Transverse colon (tissue), 4 donors: Measurements from ENCODE around the gene EMX1. TPM values are rescaled to one million over a fixed set of nuclear protein-coding genes. Genes with fewer than 3 reads are reported as not detected.
A peak's percentile ranks its signal among the peaks of the same experiment; 100 is the strongest.

Source experiments
- DNase-seq: peaks from one replicate; pipeline ENCODE4 v3.0.0-alpha.2; 2019
- H3K27ac ChIP-seq, 4 donors: fragments of 200-600 bp; sonication (generic); 2 replicates each; pipeline ENCODE4 v1.5.1; 2016 to 2018; ENCODE audit warnings: inconsistent platforms in 4 of 4
- H3K27me3 ChIP-seq: fragments of 200-600 bp; sonication (generic); 2 replicates; pipeline ENCODE4 v1.5.1; 2017; ENCODE audit warnings: inconsistent platforms
- H3K36me3 ChIP-seq, 4 donors: fragments of 200-600 bp; sonication (generic); 2 replicates each; pipeline ENCODE4 v1.5.1; 2017 to 2019; ENCODE audit warnings: inconsistent platforms in 4 of 4
- H3K4me1 ChIP-seq, 4 donors: fragments of 200-600 bp; sonication (generic); 2 replicates each; pipeline ENCODE4 v1.5.1; 2017 to 2020; ENCODE audit warnings: inconsistent platforms in 4 of 4
- H3K4me3 ChIP-seq, 4 donors: fragments of 200-600 bp; sonication (generic); 1 replicate in 1 of 4; 2 replicates in 3 of 4; pipeline versions ENCODE4 v1.5.1 to v1.6.1; 2017 to 2019; ENCODE audit warnings: inconsistent platforms in 4 of 4
- H3K9me3 ChIP-seq, 2 donors: fragments of 200-600 bp; sonication (generic); 2 replicates each; pipeline ENCODE4 v1.5.1; 2017 to 2019; ENCODE audit warnings: inconsistent platforms in 2 of 2
- CTCF ChIP-seq, 5 experiments: fragments of 200-600 bp in 3 of 5; fragments of 450-650 bp in 2 of 5; sonication (generic) in 3 of 5; IDR thresholded peaks; 1 replicate in 2 of 5; 2 replicates in 3 of 5; pipeline ENCODE4 v1.5.1; 2016 to 2017; ENCODE audit warnings: antibody characterized with exemption in 5 of 5, inconsistent platforms in 3 of 5, mild to moderate bottlenecking in 2 of 5, moderate library complexity in 1 of 5
- EP300 ChIP-seq: sonication (generic); formaldehyde crosslinking; IDR thresholded peaks from one replicate; pipeline ENCODE4 v1.6.1; 2017; ENCODE audit warnings: antibody characterized with exemption, low read depth
- POLR2A ChIP-seq: fragments of 450-650 bp; IDR thresholded peaks from one replicate; pipeline ENCODE4 v1.6.1; 2016; ENCODE audit warnings: antibody characterized with exemption, mild to moderate bottlenecking, moderate library complexity
- POLR2AphosphoS5 ChIP-seq, 3 donors: sonication (generic); formaldehyde crosslinking; IDR thresholded peaks; one replicate each; pipeline ENCODE4 v1.6.1; 2016; ENCODE audit warnings: antibody characterized with exemption in 3 of 3
- WGBS, 2 donors: methylation state at CpG; one replicate each; pipeline ENCODE4 v1.1.5; 2018; ENCODE audit warnings: low coverage in 1 of 2; 5-methylcytosine and 5-hydroxymethylcytosine counted together
- in situ Hi-C, 4 donors: fragments of 200-750 bp; cut with MboI; loops; one replicate each; pipeline versions ENCODE4 v1.15.0 to v1.15.1; 2017; ENCODE audit warnings: low sequenced_read_pairs in 3 of 4, low pct_ligation_motif_present in 1 of 4, low pct_unique_long_range_greater_than_20kb in 1 of 4
- intact Hi-C: fragments of 100-400 bp; cut with DNase I; formaldehyde crosslinking; loops from one replicate; pipeline ENCODE4 v1.15.1; 2023; ENCODE audit warnings: low total_unique reads
- total RNA-seq, 4 donors: library from RNA; depleted of rRNA; stranded (reverse); fragments of >200 nt; gene quantifications; one replicate each; pipeline ENCODE4 v1.1.0, GENCODE V29; 2016

The EMX1 gene
- total RNA-seq, 4 donors from 2014 or later, result 1.5 to 2.9 (median 2.7) TPM; not detected in 1

- intact Hi-C loops, result no loop called here
- Histone ChIP-seq H3K27me3 (peaks cover 100% of the 10 kb centered on the region), H3K27ac (no peak overlapping the region), H3K4me3 (peak overlapping the region in 1 of 4 donors; percentile 40), H3K9me3 (no peaks in the 10 kb centered on the region), H3K36me3 (no peaks in the 10 kb centered on the region), H3K4me1 (peaks cover 21 to 65% (median 59%) of the 10 kb centered on the region in 4 donors)
- no peak for DNase-seq
- in situ Hi-C loops, result no loop called here
- TF ChIP-seq POLR2AphosphoS5 (IDR thresholded peaks at IDR 0.05), result peak in 1 of 3 donors; percentile 18
- no peak for TF ChIP-seq EP300
- no peak for TF ChIP-seq CTCF (IDR thresholded peaks at IDR 0.05)
- no peak for TF ChIP-seq POLR2A
- WGBS, 2 donors, result 13 to 14% methylated on average over 5 to 44 of the region's 48 CpGs
These were observed 2.3 kb downstream of the EMX1 start for GRCh38 chr2:72919414-72920317.

- intact Hi-C loops (no loop called here), in situ Hi-C loops (no loop called here)
- Histone ChIP-seq H3K9me3 (no peaks in the 10 kb centered on the region), H3K4me1 (peaks cover 22 to 60% (median 57%) of the 10 kb centered on the region in 4 donors), H3K27me3 (peaks cover 100% of the 10 kb centered on the region), H3K27ac (no peak overlapping the region), H3K36me3 (no peaks in the 10 kb centered on the region), H3K4me3 (peak overlapping the region in 1 of 4 donors; percentile 40)
- no peak for DNase-seq
- WGBS, 2 donors, result 4% methylated on average over 52 of the region's 77 CpGs; no CpG with 5 or more reads in 1 of the 2 donors
- TF ChIP-seq POLR2A (no peak), POLR2AphosphoS5 (IDR thresholded peaks at IDR 0.05) (peak in 1 of 3 donors; percentile 45)
These were observed 3.2 kb downstream of the EMX1 start for GRCh38 chr2:72920318-72921087.

- no peak overlapping the region for H3K4me3 ChIP-seq
- H3K9me3 ChIP-seq, result no peaks in the 10 kb centered on the region
- intact Hi-C loops (no loop called here), in situ Hi-C loops (no loop called here)
- no peaks in the 10 kb centered on the region for H3K36me3 ChIP-seq
- no peak for DNase-seq
- H3K4me1 ChIP-seq, result peaks cover 21 to 53% (median 49%) of the 10 kb centered on the region in 4 donors
- no peak overlapping the region for H3K27ac ChIP-seq
- no peak for TF ChIP-seq EP300
- TF ChIP-seq POLR2AphosphoS5 (IDR thresholded peaks at IDR 0.05), result no peak
- TF ChIP-seq POLR2A, result no peak
- no peak for TF ChIP-seq CTCF (IDR thresholded peaks at IDR 0.05)
- 23% methylated on average over 15 of the region's 15 CpGs; no CpG with 5 or more reads in 1 of the 2 donors for WGBS, 2 donors
- peaks cover 100% of the 10 kb centered on the region for H3K27me3 ChIP-seq
These were observed 4.0 kb downstream of the EMX1 start for GRCh38 chr2:72921088-72921851.

- Histone ChIP-seq H3K4me3 (no peak overlapping the region), H3K27me3 (peaks cover 100% of the 10 kb centered on the region), H3K4me1 (peaks cover 15 to 47% (median 43%) of the 10 kb centered on the region in 4 donors), H3K27ac (no peak overlapping the region), H3K9me3 (no peaks in the 10 kb centered on the region), H3K36me3 (no peaks in the 10 kb centered on the region)
- WGBS, 2 donors, result 65% methylated on average over 1 of the region's 1 CpG; no CpG with 5 or more reads in 1 of the 2 donors
- DNase-seq, result no peak
- intact Hi-C loops, result no loop called here
- in situ Hi-C loops, result no loop called here
- TF ChIP-seq EP300, result no peak
- no peak for TF ChIP-seq CTCF (IDR thresholded peaks at IDR 0.05)
- no peak for TF ChIP-seq POLR2A
- no peak for TF ChIP-seq POLR2AphosphoS5 (IDR thresholded peaks at IDR 0.05)
These were observed 4.5 kb downstream of the EMX1 start for GRCh38 chr2:72921853-72922252.
